Activated T-cell treated with anti-CD3 and anti-CD28 coated beads, Interleukin-2, amount 50 U/mL, for 4 hours (primary cell): ENCODE data around the gene ATF7IP. TPM values are rescaled to one million over a fixed set of nuclear protein-coding genes. Genes with fewer than 3 reads are reported as not detected.
A peak's percentile ranks its signal among the peaks of the same experiment; 100 is the strongest.

Experiments used
- ATAC-seq, 2 donors: fragments of 200-7000 bp; cut with Tn5 transposase; one replicate each; pipeline ENCODE4 v1.10.0; 2021
- DNase-seq: peaks from one replicate; pipeline ENCODE4 v3.0.0-alpha.2; 2020
- H3K27me3 Mint-ChIP-seq: one replicate; pipeline ENCODE4 v1.8.0; 2021; ENCODE audit warnings: low read depth, mixed read lengths
- H3K36me3 Mint-ChIP-seq: one replicate; pipeline ENCODE4 v1.8.0; 2022; ENCODE audit warnings: mixed read lengths; ENCODE audit not compliant: insufficient read depth
- H3K4me1 Mint-ChIP-seq: one replicate; pipeline ENCODE4 v1.8.0; 2021; ENCODE audit warnings: low read depth, mixed read lengths
- H3K4me3 Mint-ChIP-seq: one replicate; pipeline ENCODE4 v1.8.0; 2021; ENCODE audit warnings: mild to moderate bottlenecking, moderate library complexity, mixed read lengths
- H3K9me3 Mint-ChIP-seq: one replicate; pipeline ENCODE4 v1.8.0; 2021; ENCODE audit warnings: mixed read lengths
- total RNA-seq, 3 donors: library from RNA; stranded (reverse); gene quantifications; one replicate each; pipeline ENCODE4 v1.2.1, GENCODE V29; 2021

ATF7IP gene
- total RNA-seq, 3 donors from 2014 or later, result 33.5 to 54.6 (median 39.4) TPM

DNA sequence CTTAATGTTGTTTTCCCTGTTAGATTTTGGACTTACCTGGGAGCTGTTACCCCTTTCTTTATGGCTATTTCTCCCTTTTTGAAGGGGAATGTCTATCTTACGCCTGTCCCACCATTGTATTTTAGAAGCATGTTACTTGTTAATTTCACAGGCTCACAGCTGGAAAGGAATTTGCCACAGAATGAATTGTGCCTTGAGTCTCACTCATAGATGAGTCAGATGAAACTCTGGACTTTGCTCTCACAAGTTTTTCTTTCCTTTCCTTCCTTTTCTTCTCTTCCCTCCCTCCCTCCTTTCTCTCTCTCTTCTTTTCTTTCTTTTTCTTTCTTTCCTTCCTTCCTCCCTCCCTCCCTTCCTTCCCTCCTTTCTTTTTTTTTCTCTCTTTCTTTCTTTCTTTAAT is 9.3 kb upstream of the ATF7IP start:
- Mint-ChIP-seq H3K36me3 (peaks cover 2% of the 10 kb centered on the region), H3K27me3 (no peaks in the 10 kb centered on the region), H3K4me1 (no peaks in the 10 kb centered on the region), H3K4me3 (no peak overlapping the region), H3K9me3 (peaks cover 14% of the 10 kb centered on the region)
- no peak for DNase-seq
- ATAC-seq, result no peak

DNA sequence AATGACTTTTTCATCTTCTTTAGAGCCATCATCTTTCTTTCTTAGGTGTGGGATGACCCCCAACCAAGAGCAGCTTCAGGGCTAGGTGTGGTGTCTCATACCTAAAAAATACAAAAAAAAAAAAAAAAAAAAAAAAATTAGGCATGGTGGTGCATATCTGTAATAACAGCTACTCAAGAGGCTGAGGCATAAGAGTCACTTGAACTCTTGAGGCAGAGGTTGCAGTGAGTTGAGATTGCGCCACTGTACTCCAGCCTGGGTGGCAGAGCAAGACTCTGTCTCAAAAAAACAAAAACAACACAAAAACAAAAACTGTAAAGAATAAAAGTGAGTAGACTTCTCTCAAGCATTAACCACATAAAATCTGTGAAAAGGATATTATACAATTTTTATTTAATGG is 8.0 kb upstream of the ATF7IP start:
- H3K4me1 Mint-ChIP-seq, result peaks cover 4% of the 10 kb centered on the region
- no peaks in the 10 kb centered on the region for H3K27me3 Mint-ChIP-seq
- H3K36me3 Mint-ChIP-seq, result peaks cover 2% of the 10 kb centered on the region

DNA sequence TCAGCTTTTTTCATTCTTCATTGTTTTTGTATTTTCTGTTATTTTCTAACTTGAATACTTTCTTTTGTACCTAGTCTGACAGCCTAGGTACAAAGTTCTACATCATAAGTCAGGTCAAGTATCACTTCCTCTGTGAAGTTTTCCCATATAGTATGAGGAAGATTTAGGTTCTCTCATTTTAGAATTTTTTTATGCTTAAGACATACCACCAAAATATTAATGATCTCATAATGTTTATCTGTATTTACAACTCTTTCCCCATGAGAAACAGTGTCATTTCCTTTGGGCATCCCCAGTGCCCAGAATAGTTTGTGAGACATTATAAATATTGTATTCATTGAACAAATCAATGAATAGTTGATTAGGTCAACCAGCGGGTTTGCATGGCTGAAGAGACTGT is 3.1 kb upstream of the ATF7IP start:
- DNase-seq, result no peak
- Mint-ChIP-seq H3K4me3 (no peak overlapping the region), H3K27me3 (no peaks in the 10 kb centered on the region), H3K36me3 (peaks cover 4% of the 10 kb centered on the region), H3K9me3 (no peaks in the 10 kb centered on the region), H3K4me1 (peaks cover 26% of the 10 kb centered on the region)
- ATAC-seq, result no peak

More for the DNA sequence above, 8.0 kb upstream of the ATF7IP start:
- peaks cover 8% of the 10 kb centered on the region for H3K9me3 Mint-ChIP-seq
- H3K4me3 Mint-ChIP-seq, result no peak overlapping the region
- ATAC-seq (no peak), DNase-seq (no peak)

- Mint-ChIP-seq H3K4me1 (peaks cover 35% of the 10 kb centered on the region), H3K9me3 (no peaks in the 10 kb centered on the region), H3K27me3 (no peaks in the 10 kb centered on the region), H3K4me3 (peak overlapping the region; percentile 84), H3K36me3 (peaks cover 4% of the 10 kb centered on the region)
- ATAC-seq, result no peak
- DNase-seq, result no peak
Measured at GRCh38 chr12:14364583-14365271, 755 bp upstream of the ATF7IP start.

DNA sequence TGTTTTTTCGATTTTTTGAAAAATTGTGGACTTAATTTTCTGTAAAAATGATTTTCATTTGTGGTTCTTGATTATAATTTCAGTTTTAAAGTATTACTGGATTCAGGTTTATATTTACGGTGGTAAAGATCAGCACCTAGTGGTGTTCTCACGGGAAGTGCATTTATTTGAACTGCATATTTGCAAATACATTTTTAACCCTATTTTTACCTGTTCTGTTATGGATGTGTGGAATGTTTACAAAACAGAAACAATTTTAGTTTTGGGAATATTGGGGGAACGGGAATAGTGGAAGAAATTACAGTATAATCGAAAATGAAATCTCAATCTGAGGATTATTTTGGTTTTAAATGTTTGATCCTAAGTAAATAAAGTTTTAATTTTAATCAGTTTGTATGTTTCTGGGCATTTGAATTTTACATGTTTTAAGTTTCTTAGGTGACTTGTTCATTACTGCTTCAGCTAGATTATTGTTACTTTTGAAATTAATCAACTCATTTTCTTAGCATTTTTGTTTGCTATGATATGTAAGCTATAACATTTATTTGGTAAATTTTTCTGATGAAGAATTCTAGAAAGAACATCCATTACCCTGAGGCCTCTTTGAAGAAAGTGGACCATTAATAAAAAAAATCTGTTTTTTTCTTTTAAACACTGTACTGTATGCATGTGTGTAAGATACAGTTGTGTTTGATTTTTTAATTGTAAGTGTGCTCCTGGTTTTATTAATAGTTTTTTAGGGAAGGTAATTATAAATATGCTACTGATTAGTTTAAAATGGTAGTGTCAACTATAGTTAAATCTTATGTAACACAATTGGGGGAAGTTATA is 942 bp downstream of the ATF7IP start:
- ATAC-seq, result no peak
- H3K27me3 Mint-ChIP-seq, result no peaks in the 10 kb centered on the region
- peak overlapping the region; percentile 84 for H3K4me3 Mint-ChIP-seq
- H3K4me1 Mint-ChIP-seq, result peaks cover 47% of the 10 kb centered on the region
- H3K9me3 Mint-ChIP-seq, result peaks cover 9% of the 10 kb centered on the region
- DNase-seq, result no peak
- H3K36me3 Mint-ChIP-seq, result peaks cover 12% of the 10 kb centered on the region

DNA sequence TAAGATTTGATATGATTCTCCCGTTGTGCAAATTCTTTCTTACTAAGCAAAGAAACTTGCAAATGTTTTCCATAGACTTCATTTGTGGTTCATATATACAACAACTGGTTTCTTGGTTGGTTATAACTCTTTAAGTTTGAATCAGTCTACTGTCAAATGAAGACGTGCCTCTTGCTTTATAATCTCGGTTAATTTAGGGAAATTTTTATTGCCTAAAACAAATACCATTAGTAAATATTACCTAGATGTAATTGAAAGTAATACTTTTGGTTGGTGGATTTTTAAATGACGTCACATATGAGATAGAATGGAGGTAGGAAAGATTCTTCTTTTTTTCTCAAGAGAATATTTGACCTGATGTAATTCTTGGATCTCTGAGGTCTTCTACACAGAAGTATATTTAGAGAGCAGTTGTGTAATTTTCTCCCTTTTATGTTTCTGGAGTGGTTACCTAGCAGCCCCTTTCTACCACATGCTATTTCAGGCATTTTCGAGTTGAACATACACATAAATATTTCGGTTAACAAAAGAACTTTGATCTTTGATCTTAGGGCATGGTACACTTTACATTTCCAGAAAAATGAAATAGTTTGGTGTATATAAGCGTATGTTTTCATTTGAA is 1.7 kb downstream of the ATF7IP start:
- no peak for DNase-seq
- Mint-ChIP-seq H3K4me3 (peak overlapping the region; percentile 84), H3K9me3 (peaks cover 9% of the 10 kb centered on the region), H3K36me3 (peaks cover 12% of the 10 kb centered on the region), H3K27me3 (no peaks in the 10 kb centered on the region), H3K4me1 (peaks cover 54% of the 10 kb centered on the region)
- peak; percentile 24 to 27 for ATAC-seq

- Mint-ChIP-seq H3K27me3 (no peaks in the 10 kb centered on the region), H3K36me3 (peaks cover 12% of the 10 kb centered on the region), H3K4me3 (no peak overlapping the region), H3K9me3 (peaks cover 14% of the 10 kb centered on the region), H3K4me1 (peaks cover 68% of the 10 kb centered on the region)
- no peak for ATAC-seq
- DNase-seq, result no peak
Measured at GRCh38 chr12:14369311-14369710, 3.8 kb downstream of the ATF7IP start.

- H3K4me1 Mint-ChIP-seq, result peaks cover 61% of the 10 kb centered on the region
- ATAC-seq (peak; percentile 27 to 49), DNase-seq (no peak)
- peak overlapping the region; percentile 27 for H3K4me3 Mint-ChIP-seq
- H3K36me3 Mint-ChIP-seq, result peaks cover 18% of the 10 kb centered on the region
- H3K9me3 Mint-ChIP-seq, result peaks cover 14% of the 10 kb centered on the region
- H3K27me3 Mint-ChIP-seq, result no peaks in the 10 kb centered on the region
Measured at GRCh38 chr12:14373217-14373616, 7.7 kb downstream of the ATF7IP start.

DNA sequence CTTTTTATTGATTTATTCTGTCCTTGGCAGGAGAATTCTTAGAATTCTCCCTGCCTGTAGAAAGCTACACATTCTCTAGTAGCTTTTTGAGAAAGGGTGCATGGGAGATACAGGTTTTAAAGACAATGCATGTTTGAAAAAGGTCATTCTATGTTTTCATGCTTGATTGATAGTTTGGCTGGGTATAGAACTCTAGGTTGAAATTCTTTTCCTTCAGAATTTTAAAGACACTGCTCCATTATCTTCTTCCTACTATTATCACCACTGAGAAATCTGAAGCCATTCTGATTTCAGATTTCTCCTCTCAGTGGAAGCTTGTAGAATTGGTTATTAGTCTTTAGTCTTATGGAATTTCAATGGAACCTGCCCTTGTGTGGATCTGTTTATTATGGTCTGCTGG is 14.0 kb downstream of the ATF7IP start:
- Mint-ChIP-seq H3K4me3 (no peak overlapping the region), H3K36me3 (peaks cover 44% of the 10 kb centered on the region), H3K4me1 (peaks cover 38% of the 10 kb centered on the region), H3K9me3 (peaks cover 18% of the 10 kb centered on the region), H3K27me3 (no peaks in the 10 kb centered on the region)
- ATAC-seq, result no peak
- DNase-seq, result no peak

- peaks cover 26% of the 10 kb centered on the region for H3K36me3 Mint-ChIP-seq
- ATAC-seq, result peak; percentile 96
- peaks cover 7% of the 10 kb centered on the region for H3K9me3 Mint-ChIP-seq
- H3K4me1 Mint-ChIP-seq, result peaks cover 61% of the 10 kb centered on the region
- H3K27me3 Mint-ChIP-seq, result no peaks in the 10 kb centered on the region
- DNase-seq, result peak; percentile 15
- H3K4me3 Mint-ChIP-seq, result peak overlapping the region; percentile 71
Measured at GRCh38 chr12:14384783-14385638, 19.5 kb downstream of the ATF7IP start.

- ATAC-seq, result no peak
- no peaks in the 10 kb centered on the region for H3K27me3 Mint-ChIP-seq
- peak overlapping the region; percentile 88 for H3K4me3 Mint-ChIP-seq
- H3K36me3 Mint-ChIP-seq, result peaks cover 23% of the 10 kb centered on the region
- DNase-seq, result no peak
- no peaks in the 10 kb centered on the region for H3K9me3 Mint-ChIP-seq
- H3K4me1 Mint-ChIP-seq, result peaks cover 74% of the 10 kb centered on the region
Measured at GRCh38 chr12:14387219-14387871, 21.9 kb downstream of the ATF7IP start.

DNA sequence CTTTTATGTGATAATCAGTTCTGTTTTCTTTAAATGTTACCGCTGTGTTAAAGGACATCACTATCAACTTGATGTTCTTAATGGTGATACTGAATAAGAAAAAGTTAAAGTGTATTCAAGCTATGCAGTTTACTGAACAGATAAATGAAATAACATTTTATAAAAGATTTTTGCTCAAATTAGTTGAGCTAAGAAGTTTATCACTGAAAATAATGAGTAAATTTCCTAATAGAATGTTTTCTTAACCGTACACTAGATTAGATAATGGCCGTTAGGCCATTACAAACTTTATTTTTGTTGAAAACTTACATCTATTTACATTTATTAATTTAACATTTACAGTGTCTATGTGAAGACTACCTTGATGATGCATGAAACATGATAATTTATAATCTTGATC is 25.0 kb downstream of the ATF7IP start:
- Mint-ChIP-seq H3K9me3 (no peaks in the 10 kb centered on the region), H3K36me3 (peaks cover 17% of the 10 kb centered on the region), H3K4me1 (peaks cover 75% of the 10 kb centered on the region), H3K4me3 (peak overlapping the region; percentile 67), H3K27me3 (no peaks in the 10 kb centered on the region)
- ATAC-seq, result no peak
- no peak for DNase-seq

DNA sequence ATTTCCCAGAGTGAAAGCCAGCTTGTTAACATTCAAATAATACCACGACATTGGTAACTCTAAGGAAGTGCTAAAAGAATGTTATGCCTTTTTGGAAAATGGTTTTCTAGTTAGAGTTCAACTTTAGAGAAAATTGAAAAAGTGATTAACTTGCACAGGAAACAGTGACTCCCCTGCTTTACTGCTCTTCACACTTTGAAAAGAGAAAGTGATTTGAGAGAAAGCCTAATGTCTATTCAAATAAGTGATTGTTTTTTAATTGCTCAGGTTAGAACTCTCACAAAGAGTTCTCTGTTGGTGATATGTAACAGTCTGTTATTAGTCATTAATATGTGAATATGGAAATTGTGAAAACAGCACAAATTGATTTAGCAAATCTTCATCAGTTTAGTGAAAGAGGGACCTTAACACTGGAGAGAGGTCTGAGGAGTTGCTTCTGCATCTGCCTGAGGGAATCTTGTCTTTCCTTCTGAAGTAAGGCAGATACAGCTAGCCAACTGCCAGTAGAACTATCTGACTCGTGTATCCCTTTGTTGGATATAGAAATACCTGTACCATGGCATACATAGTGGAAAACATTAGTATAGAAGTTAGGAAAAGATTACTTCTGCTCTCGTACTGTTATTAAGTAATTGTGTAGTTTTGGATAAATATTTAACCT is 25.5 kb downstream of the ATF7IP start:
- ATAC-seq (peak; percentile 44 to 46), DNase-seq (no peak)
- H3K27me3 Mint-ChIP-seq, result no peaks in the 10 kb centered on the region
- H3K4me1 Mint-ChIP-seq, result peaks cover 77% of the 10 kb centered on the region
- peak overlapping the region; percentile 67 for H3K4me3 Mint-ChIP-seq
- H3K36me3 Mint-ChIP-seq, result peaks cover 17% of the 10 kb centered on the region
- no peaks in the 10 kb centered on the region for H3K9me3 Mint-ChIP-seq
